ENCODE data around the gene IKZF1. TPM values are rescaled to one million over a fixed set of nuclear protein-coding genes. Genes with fewer than 3 reads are reported as not detected.

IKZF1 gene
- total and polyA plus RNA-seq, 2 of the 4 experiments (the other 2 are of a cell fraction), result not detected

DNA sequence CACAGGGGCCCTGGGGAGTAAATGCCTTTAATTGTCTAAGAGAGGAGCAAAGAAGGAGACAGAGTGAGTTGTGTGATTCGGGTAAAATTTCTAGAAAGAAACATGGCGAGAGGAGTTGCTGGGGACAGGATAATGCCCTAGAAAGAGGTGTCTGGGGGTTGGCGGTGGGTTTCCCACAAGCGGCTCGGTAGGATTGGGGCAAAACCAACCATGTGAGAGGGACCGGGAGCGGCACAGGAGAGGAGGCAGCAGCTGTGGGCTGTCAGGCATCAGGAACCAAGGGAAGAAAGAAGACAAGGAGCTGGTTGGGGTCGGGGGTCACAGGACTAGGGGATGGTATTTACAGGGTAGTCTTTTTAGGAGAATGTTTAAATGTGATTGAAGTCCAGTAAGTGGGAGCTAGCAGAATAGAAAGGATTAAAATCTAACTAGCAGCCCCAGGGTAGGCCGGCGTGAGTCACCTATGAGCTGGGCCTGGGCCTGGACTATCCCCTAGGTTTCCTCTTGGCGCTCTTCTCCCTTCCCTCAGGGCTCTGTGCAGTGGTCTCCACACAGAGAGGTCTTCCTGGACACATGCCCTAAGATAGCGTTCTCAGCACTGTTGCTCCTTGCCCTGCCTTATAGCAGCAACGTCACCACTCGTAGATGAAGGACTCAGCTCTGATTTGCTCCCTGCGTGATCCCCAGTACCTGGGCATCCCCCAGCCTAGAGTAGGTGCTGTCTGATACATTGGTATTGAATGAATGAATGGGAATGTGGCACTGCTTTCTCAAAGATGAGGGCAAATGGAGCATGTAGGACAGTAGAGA lies 32.6 kb downstream of the IKZF1 start:
- Histone ChIP-seq H2BK5ac (ENCODE audit: low read depth, low read length, poor library complexity, severe bottlenecking) (no peak overlapping the region), H3K79me1 (ENCODE audit: low read depth in 1 of 2, low read length in 2 of 2) (no peaks in the 10 kb centered on the region), H3K23ac (ENCODE audit: low read depth, low read length) (no peak overlapping the region), H3K4me3 (ENCODE audit: insufficient read depth, low read depth, low read length) (no peak overlapping the region), H3K14ac (replicated peaks; ENCODE audit: low read depth, low read length) (no peak overlapping the region), H3K27ac (ENCODE audit: insufficient read depth, low read length) (no peak overlapping the region), H2AK9ac (replicated peaks; ENCODE audit: low read depth, low read length, poor library complexity) (no peak overlapping the region), H2AK5ac (ENCODE audit: low read depth, low read length) (no peak overlapping the region), H3K4me1 (ENCODE audit: control insufficient read depth, insufficient read depth, low read length) (no peaks in the 10 kb centered on the region), H4K8ac (ENCODE audit: low read depth in 2 of 2, low read length in 2 of 2) (no peak overlapping the region), H2AFZ (replicated peaks; ENCODE audit: low read length, poor library complexity) (no peak overlapping the region), H3K56ac (ENCODE audit: extremely low read depth, insufficient read depth, low read length) (no peak overlapping the region), H3K27me3 (ENCODE audit: control insufficient read depth, insufficient read depth, low read length) (no peaks in the 10 kb centered on the region), H3K18ac (ENCODE audit: low read depth, low read length) (no peak overlapping the region), H4K5ac (ENCODE audit: low read depth, low read length) (no peak overlapping the region), H4K91ac (ENCODE audit: insufficient read depth, low read depth, low read length) (no peak overlapping the region), H3K4ac (ENCODE audit: low read depth, low read length) (no peak overlapping the region), H2BK20ac (ENCODE audit: low read depth, low read length) (no peak overlapping the region), H3K4me2 (ENCODE audit: low read depth, low read length) (no peak overlapping the region), H3K9me3 (ENCODE audit: control insufficient read depth, insufficient read depth, low read length) (no peaks in the 10 kb centered on the region), H3K9me1 (ENCODE audit: insufficient read depth, low read length) (0 out of 2 replicates have a peak, but pooled peaks cover 5% of the 10 kb centered on the region), H4K20me1 (ENCODE audit: insufficient read depth, low read length) (no peaks in the 10 kb centered on the region), H2BK15ac (ENCODE audit: low read depth, low read length) (no peak overlapping the region), H2BK120ac (ENCODE audit: low read depth, low read length) (no peak overlapping the region), H3K9ac (ENCODE audit: low read depth, low read length) (no peak overlapping the region), H3K36me3 (ENCODE audit: control insufficient read depth, insufficient read depth, low read length) (no peaks in the 10 kb centered on the region)
- dilution Hi-C loops (cut with HindIII; ENCODE audit: low sequenced_read_pairs, unreplicated experiment), result no loop called here
- ChIA-PET POLR2A (ENCODE audit: unreplicated experiment) (no interaction called here), CTCF (no interaction called here)
- no peak for TF ChIP-seq BHLHE40 (IDR thresholded peaks at IDR 0.05; ENCODE audit: low read depth, low read length)
- TF ChIP-seq RFX5 (IDR thresholded peaks at IDR 0.05; ENCODE audit: low read depth, low read length), result no peak
- no peak for TF ChIP-seq RAD21 (IDR thresholded peaks at IDR 0.05; ENCODE audit: low read length)
- TF ChIP-seq, protein P1, sequence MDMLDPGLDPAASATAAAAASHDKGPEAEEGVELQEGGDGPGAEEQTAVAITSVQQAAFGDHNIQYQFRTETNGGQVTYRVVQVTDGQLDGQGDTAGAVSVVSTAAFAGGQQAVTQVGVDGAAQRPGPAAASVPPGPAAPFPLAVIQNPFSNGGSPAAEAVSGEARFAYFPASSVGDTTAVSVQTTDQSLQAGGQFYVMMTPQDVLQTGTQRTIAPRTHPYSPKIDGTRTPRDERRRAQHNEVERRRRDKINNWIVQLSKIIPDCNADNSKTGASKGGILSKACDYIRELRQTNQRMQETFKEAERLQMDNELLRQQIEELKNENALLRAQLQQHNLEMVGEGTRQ (IDR thresholded peaks at IDR 0.05; ENCODE audit: low read depth, low read length), result no peak
- TF ChIP-seq, protein P2, sequence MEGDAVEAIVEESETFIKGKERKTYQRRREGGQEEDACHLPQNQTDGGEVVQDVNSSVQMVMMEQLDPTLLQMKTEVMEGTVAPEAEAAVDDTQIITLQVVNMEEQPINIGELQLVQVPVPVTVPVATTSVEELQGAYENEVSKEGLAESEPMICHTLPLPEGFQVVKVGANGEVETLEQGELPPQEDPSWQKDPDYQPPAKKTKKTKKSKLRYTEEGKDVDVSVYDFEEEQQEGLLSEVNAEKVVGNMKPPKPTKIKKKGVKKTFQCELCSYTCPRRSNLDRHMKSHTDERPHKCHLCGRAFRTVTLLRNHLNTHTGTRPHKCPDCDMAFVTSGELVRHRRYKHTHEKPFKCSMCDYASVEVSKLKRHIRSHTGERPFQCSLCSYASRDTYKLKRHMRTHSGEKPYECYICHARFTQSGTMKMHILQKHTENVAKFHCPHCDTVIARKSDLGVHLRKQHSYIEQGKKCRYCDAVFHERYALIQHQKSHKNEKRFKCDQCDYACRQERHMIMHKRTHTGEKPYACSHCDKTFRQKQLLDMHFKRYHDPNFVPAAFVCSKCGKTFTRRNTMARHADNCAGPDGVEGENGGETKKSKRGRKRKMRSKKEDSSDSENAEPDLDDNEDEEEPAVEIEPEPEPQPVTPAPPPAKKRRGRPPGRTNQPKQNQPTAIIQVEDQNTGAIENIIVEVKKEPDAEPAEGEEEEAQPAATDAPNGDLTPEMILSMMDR (conservative IDR thresholded peaks at IDR 0.05; ENCODE audit: low read depth, low read length), result no peak
- TF ChIP-seq FOS (IDR thresholded peaks at IDR 0.05; ENCODE audit: low read depth, low read length), result no peak
- TF ChIP-seq NFE2L2 (IDR thresholded peaks at IDR 0.05; ENCODE audit: low read depth, low read length), result no peak
- TF ChIP-seq POLR2A (IDR thresholded peaks at IDR 0.05; ENCODE audit: low read depth, low read length), result no peak
- WGBS, 2 experiments (ENCODE audit: extremely low coverage in 2 of 2, insufficient read length in 1 of 2), result 81% methylated on average over 5 of the region's 15 CpGs; no CpG with 5 or more reads in 1 of the 2 experiments
- BruUV-seq (replicated peaks), result no TSS peak
- no peak for ATAC-seq (ENCODE audit: low read depth)
- intact Hi-C loops (cut with micrococcal nuclease), result no loop called here
- in situ Hi-C loops (cut with MboI; ENCODE audit: low sequenced_read_pairs), result no loop called here
- DNase-seq, result no peak
